ENCODE data around the gene AHCTF1. TPM values are rescaled to one million over a fixed set of nuclear protein-coding genes. Genes with fewer than 3 reads are reported as not detected.

The AHCTF1 gene
- total RNA-seq, 2 donors from 2014 or later = 36.9 to 41.9 TPM

DNA sequence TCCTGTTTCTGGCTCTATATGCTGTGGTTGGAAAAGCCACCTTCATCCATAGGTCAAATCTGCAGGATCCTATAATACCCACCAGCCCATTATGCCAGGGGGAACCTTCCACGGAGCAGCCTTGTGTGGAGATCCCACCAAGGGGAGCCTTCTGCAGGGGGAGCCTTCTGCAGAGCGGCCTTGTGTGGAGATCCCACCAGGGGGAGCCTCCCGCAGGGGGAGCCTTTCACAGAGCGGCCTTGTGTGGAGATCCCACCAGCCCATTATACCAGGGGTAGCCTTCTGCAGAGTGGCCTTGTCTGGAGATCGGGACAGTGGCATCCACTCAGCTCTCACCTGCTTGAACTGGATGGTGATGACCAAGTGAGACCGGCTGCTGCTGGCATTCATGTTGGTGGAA, 122.3 kb downstream of the AHCTF1 start:
- Histone ChIP-seq H3K27me3 (ENCODE audit: control insufficient read depth, insufficient read depth, low read length, poor library complexity, severe bottlenecking) (no peaks in the 10 kb centered on the region), H3K27ac (ENCODE audit: low read depth, low read length) (no peak overlapping the region), H3K9me3 (ENCODE audit: control insufficient read depth, low read length) (no peaks in the 10 kb centered on the region), H3K4me3 (ENCODE audit: low read length) (no peak overlapping the region), H3K9ac (ENCODE audit: extremely low read depth, low read length, poor library complexity, severe bottlenecking) (no peak overlapping the region), H3K4me1 (ENCODE audit: control insufficient read depth, insufficient read depth, low read length) (no peaks in the 10 kb centered on the region), H3K36me3 (ENCODE audit: control insufficient read depth, insufficient read depth, low read length) (no peaks in the 10 kb centered on the region)
- Mint-ChIP-seq H3K27ac (no peak overlapping the region), H3K4me3 (no peak overlapping the region), H3K27me3 (ENCODE audit: insufficient read depth) (no peaks in the 10 kb centered on the region), H3K4me1 (peaks cover 11% of the 10 kb centered on the region), H3K9me3 (peaks cover 23% of the 10 kb centered on the region), H3K36me3 (ENCODE audit: low read depth) (no peaks in the 10 kb centered on the region)
- no peak for DNase-seq
- WGBS, 2 experiments (ENCODE audit: insufficient coverage in 1 of 2, insufficient read length in 1 of 2) = 89 to 91% methylated on average over 5 to 6 of the region's 6 CpGs
- TF ChIP-seq, protein P1, sequence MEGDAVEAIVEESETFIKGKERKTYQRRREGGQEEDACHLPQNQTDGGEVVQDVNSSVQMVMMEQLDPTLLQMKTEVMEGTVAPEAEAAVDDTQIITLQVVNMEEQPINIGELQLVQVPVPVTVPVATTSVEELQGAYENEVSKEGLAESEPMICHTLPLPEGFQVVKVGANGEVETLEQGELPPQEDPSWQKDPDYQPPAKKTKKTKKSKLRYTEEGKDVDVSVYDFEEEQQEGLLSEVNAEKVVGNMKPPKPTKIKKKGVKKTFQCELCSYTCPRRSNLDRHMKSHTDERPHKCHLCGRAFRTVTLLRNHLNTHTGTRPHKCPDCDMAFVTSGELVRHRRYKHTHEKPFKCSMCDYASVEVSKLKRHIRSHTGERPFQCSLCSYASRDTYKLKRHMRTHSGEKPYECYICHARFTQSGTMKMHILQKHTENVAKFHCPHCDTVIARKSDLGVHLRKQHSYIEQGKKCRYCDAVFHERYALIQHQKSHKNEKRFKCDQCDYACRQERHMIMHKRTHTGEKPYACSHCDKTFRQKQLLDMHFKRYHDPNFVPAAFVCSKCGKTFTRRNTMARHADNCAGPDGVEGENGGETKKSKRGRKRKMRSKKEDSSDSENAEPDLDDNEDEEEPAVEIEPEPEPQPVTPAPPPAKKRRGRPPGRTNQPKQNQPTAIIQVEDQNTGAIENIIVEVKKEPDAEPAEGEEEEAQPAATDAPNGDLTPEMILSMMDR (conservative IDR thresholded peaks at IDR 0.05) = peak; percentile 28

DNA sequence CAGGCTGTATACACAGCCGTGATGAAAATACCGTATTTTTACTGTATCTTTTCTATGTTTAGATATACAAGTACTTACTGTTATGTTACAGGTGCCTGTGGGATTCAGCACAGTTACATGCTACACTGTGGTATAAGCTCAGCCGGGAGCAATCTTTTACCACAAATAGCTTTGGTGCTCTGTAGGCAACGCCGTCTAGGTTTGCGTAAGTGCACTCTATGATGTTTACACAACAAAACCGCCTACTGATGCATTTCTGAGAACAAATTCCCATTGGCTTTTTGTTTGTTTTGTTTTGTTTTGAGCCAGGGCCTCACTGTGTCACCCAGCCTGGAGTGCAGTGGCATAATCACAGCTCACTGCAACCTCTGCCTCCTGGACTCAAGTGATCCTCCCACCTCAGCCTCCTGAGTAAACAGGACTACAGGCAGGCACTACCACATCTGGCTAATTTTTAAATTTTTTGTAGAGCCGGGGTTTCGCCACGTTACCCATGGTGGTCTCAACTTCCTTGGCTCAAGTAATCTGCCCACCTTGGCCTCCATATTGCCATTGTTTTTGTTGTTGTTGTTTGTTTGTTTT, 126.5 kb downstream of the AHCTF1 start:
- no peaks in the 10 kb centered on the region for H3K4me1 ChIP-seq (ENCODE audit: control insufficient read depth, insufficient read depth, low read length)
- no peaks in the 10 kb centered on the region for H3K36me3 Mint-ChIP-seq (ENCODE audit: low read depth)
- no peaks in the 10 kb centered on the region for H3K27me3 Mint-ChIP-seq (ENCODE audit: insufficient read depth)
- 88 to 91% methylated on average over 4 to 9 of the region's 10 CpGs for WGBS, 2 experiments (ENCODE audit: insufficient coverage in 1 of 2, insufficient read length in 1 of 2)
- DNase-seq = no peak
- H3K4me3 Mint-ChIP-seq = no peak overlapping the region
- H3K4me1 Mint-ChIP-seq = peaks cover 7% of the 10 kb centered on the region
- no peaks in the 10 kb centered on the region for H3K9me3 ChIP-seq (ENCODE audit: control insufficient read depth, low read length)
- H3K4me3 ChIP-seq (ENCODE audit: low read length) = no peak overlapping the region
- no peak overlapping the region for H3K9ac ChIP-seq (ENCODE audit: extremely low read depth, low read length, poor library complexity, severe bottlenecking)
- H3K27ac Mint-ChIP-seq = no peak overlapping the region
- TF ChIP-seq, protein P1 (conservative IDR thresholded peaks at IDR 0.05) = no peak
- no peak overlapping the region for H3K27ac ChIP-seq (ENCODE audit: low read depth, low read length)
- H3K9me3 Mint-ChIP-seq = peaks cover 17% of the 10 kb centered on the region
- no peaks in the 10 kb centered on the region for H3K36me3 ChIP-seq (ENCODE audit: control insufficient read depth, insufficient read depth, low read length)
- H3K27me3 ChIP-seq (ENCODE audit: control insufficient read depth, insufficient read depth, low read length, poor library complexity, severe bottlenecking) = no peaks in the 10 kb centered on the region

DNA sequence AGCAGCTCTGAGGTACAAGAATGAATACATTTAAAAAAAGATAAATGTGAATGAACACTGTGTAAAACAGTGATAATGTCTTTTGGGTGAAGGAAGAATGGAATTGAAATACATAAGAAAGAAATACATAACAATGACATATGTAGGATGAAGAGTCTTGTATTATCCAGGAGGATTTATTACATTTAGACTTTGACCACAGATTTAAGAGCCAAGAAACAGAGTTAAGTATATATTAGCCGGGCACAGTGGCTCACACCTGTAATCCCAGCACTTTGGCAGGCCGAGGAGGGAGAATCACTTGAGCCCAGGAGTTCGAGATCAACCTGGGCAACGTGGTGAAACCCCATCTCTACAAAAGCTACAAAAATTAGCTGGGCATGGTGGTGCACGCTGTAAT, 127.9 kb downstream of the AHCTF1 start:
- Mint-ChIP-seq H3K9me3 (peaks cover 6% of the 10 kb centered on the region), H3K27ac (no peak overlapping the region), H3K36me3 (ENCODE audit: low read depth) (no peaks in the 10 kb centered on the region), H3K27me3 (ENCODE audit: insufficient read depth) (no peaks in the 10 kb centered on the region), H3K4me1 (peaks cover 14% of the 10 kb centered on the region), H3K4me3 (no peak overlapping the region)
- TF ChIP-seq, protein P1 (conservative IDR thresholded peaks at IDR 0.05) = no peak
- Histone ChIP-seq H3K9ac (ENCODE audit: extremely low read depth, low read length, poor library complexity, severe bottlenecking) (no peak overlapping the region), H3K27ac (ENCODE audit: low read depth, low read length) (no peak overlapping the region), H3K9me3 (ENCODE audit: control insufficient read depth, low read length) (no peaks in the 10 kb centered on the region), H3K4me1 (ENCODE audit: control insufficient read depth, insufficient read depth, low read length) (no peaks in the 10 kb centered on the region), H3K27me3 (ENCODE audit: control insufficient read depth, insufficient read depth, low read length, poor library complexity, severe bottlenecking) (no peaks in the 10 kb centered on the region), H3K36me3 (ENCODE audit: control insufficient read depth, insufficient read depth, low read length) (no peaks in the 10 kb centered on the region), H3K4me3 (ENCODE audit: low read length) (no peak overlapping the region)
- no peak for DNase-seq
- 91 to 93% methylated on average over 5 of the region's 5 CpGs for WGBS, 2 experiments (ENCODE audit: insufficient coverage in 1 of 2, insufficient read length in 1 of 2)

Measured in endodermal cell (in vitro differentiated cells).